Endometrium (tissue), 2 donors: ENCODE measurements around the gene SNRPB.

Source experiments
- FAIRE-seq: peaks from 2 replicates; lab custom pipeline; 2012; peaks lifted over from hg19 to GRCh38; lab: Jason Lieb, UNC
- donor health status: control.
- donor health status: control.

SNRPB gene

DNA sequence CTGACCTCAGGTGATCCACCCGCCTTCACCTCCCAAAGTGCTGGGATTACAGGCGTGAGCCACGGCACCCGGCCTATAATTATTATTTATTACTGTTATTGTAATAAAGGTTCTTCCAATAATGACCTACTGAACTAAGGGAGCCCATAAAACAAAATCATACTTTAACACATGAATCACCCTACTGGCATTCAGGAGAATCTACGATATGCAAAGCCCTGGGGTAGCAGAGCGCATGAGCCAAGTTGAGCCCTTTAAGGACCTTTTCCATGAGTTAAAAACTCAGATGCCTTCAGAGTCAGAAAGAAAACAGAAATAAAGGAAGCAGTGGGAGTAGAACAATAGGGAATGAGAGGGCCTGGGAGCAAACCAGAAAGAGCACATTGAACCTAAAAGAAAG lies 41.5 kb downstream of the SNRPB start:
- FAIRE-seq = no peak

- no peak for FAIRE-seq
Measured at GRCh38 chr20:2421247-2421646, 49.3 kb downstream of the SNRPB start.

DNA sequence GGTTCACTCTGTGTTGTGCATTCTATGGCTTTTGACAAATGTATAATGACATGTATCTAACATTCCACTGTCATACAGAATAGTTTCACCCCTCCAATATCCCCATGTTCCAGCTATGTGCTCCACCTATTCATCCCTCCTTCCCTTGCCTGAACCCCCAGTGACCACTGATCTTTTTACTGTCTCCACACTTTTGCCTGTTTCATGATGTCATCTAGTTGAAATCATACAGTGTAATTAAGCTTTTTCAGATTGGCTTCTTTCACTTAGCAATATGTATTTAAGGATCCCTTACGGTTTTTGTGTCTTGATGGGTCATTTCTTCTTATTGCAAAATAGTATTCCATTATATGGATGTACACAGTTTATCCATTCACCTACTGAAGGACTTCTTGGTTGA lies 50.1 kb downstream of the SNRPB start:
- no peak for FAIRE-seq

GRCh38 chr20:2418388-2418787 lies 52.2 kb downstream of the SNRPB start:
- no peak for FAIRE-seq

GRCh38 chr20:2417213-2417541 lies 53.4 kb downstream of the SNRPB start:
- no peak for FAIRE-seq

- FAIRE-seq = no peak
Measured at GRCh38 chr20:2416541-2417212, 53.9 kb downstream of the SNRPB start.
